Mucosa of gallbladder (tissue), 1 donor: Measurements from ENCODE around the gene GFI1B. TPM values are rescaled to one million over a fixed set of nuclear protein-coding genes. Genes with fewer than 3 reads are reported as not detected.
A peak's percentile ranks its signal among the peaks of the same experiment; 100 is the strongest.

ENCODE experiments used
- DNase-seq: peaks from one replicate; pipeline ENCODE4 v3.0.0-alpha.2; 2020; ENCODE audit warnings: low spot score
- total RNA-seq: library from RNA; stranded (reverse); gene quantifications from one replicate; pipeline ENCODE4 v1.2.1, GENCODE V29; 2021
- donor health status: DM: no; HTN: no; CAD: no.

The GFI1B gene
- 1.3 TPM for total RNA-seq

GRCh38 chr9:132978451-132979131, at the start of gene GFI1B:
TSS of gene GFI1B (plus strand) at chr9:132978694. CDS start at chr9:132986679, 7,985 bp downstream.
- DNase-seq = no peak

GRCh38 chr9:132931178-132931735, 47.2 kb upstream of the GFI1B start:
- DNase-seq = no peak

- no peak for DNase-seq
Observed at GRCh38 chr9:132935026-132935425, 43.5 kb upstream of the GFI1B start.

GRCh38 chr9:132937463-132937901, 41.0 kb upstream of the GFI1B start:
- DNase-seq = no peak

- no peak for DNase-seq
Observed at GRCh38 chr9:132939169-132939568, 39.3 kb upstream of the GFI1B start.

- DNase-seq = no peak
Observed at GRCh38 chr9:132942541-132943182, 35.8 kb upstream of the GFI1B start.

GRCh38 chr9:132943651-132944293, 34.7 kb upstream of the GFI1B start:
- DNase-seq = no peak

GRCh38 chr9:132944294-132945185, 34.0 kb upstream of the GFI1B start, which contains the start of gene TSC1:
TSS of gene TSC1 (minus strand) at chr9:132944616. CDS start at chr9:132928872, 15,744 bp downstream.
- DNase-seq = peak; percentile 97

- DNase-seq = no peak
Observed at GRCh38 chr9:132945186-132946130, 33.0 kb upstream of the GFI1B start.

- DNase-seq = no peak
Observed at GRCh38 chr9:132946211-132946610, 32.3 kb upstream of the GFI1B start.

- DNase-seq = no peak
Observed at GRCh38 chr9:132946631-132947295, 31.7 kb upstream of the GFI1B start.

- no peak for DNase-seq
Observed at GRCh38 chr9:132947756-132948155, 30.7 kb upstream of the GFI1B start.

GRCh38 chr9:132948482-132949050, 29.9 kb upstream of the GFI1B start:
- no peak for DNase-seq

- DNase-seq = no peak
Observed at GRCh38 chr9:132949709-132950108, 28.8 kb upstream of the GFI1B start.

GRCh38 chr9:132955123-132955522, 23.4 kb upstream of the GFI1B start:
- no peak for DNase-seq

GRCh38 chr9:132955768-132956167, 22.7 kb upstream of the GFI1B start:
- no peak for DNase-seq

- DNase-seq = no peak
Observed at GRCh38 chr9:132957805-132958204, 20.7 kb upstream of the GFI1B start.

GRCh38 chr9:132961002-132961401, 17.5 kb upstream of the GFI1B start:
- no peak for DNase-seq

- DNase-seq = no peak
Observed at GRCh38 chr9:132965478-132965877, 13.0 kb upstream of the GFI1B start.
